ENCODE data around the gene IGF2BP1. TPM values are rescaled to one million over a fixed set of nuclear protein-coding genes. Genes with fewer than 3 reads are reported as not detected.
"Not testable (repeated sequence)": the region's sequence is repeated elsewhere in the genome, so short reads cannot be mapped to it uniquely, and the experiment has no call there.

Gene IGF2BP1
- total RNA-seq, 5 donors from 2014 or later (not counting 1 experiment from before 2014, with no cell fraction given): 0.43 to 1.4 (median 0.61) TPM; not detected in 2

DNA sequence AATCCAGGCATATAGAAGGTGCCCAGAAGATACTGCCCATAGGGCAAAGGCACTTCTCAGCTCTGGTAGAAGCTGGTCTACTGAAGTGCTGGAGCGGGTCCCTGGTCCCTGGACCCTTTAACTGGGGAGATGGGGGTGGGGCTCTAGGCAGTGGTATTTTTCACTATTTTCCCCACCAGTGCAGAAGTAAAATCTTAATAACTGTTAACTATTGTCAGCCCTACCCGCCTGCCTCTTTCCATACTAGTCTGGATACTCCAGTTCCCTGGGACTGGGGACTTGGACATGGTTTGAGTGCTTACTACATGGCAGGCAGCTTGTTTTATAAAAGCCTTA lies 24.6 kb downstream of the IGF2BP1 start:
- Mint-ChIP-seq H3K27ac (no peak overlapping the region), H3K4me3 (no peak overlapping the region), H3K9me3 (no peaks in the 10 kb centered on the region), H3K4me1 (no peaks in the 10 kb centered on the region), H3K27me3 (peaks cover 11 to 13% of the 10 kb centered on the region in 2 donors), H3K36me3 (no peaks in the 10 kb centered on the region)
- ChIA-PET CTCF (interaction anchor here in 1 of 2 donors (0.7 kb wide), 1 partner anchor 211 kb away, joined by 3 read pairs; no protein-coding TSS in a partner anchor), POLR2A (no interaction called here)
- H3K4me1 ChIP-seq (ENCODE audit: control insufficient read depth in 1 of 2, extremely low read depth in 1 of 2, insufficient read depth in 2 of 2, low read length in 2 of 2): no peaks in the 10 kb centered on the region
- WGBS (ENCODE audit: insufficient coverage): no CpG with 5 or more reads among the region's 2 CpGs
- peaks cover 0 to 30% of the 10 kb centered on the region in 2 experiments for H3K27me3 ChIP-seq (replicated peaks in 1 of 2; ENCODE audit: control insufficient read depth in 2 of 2, extremely low read depth in 1 of 2, insufficient read depth in 2 of 2, low read length in 1 of 2)
- no peak for DNase-seq
- no peak overlapping the region for H3K27ac ChIP-seq (ENCODE audit: low read length)
- H3K4me3 ChIP-seq (ENCODE audit: control insufficient read depth in 1 of 2, extremely low read depth in 1 of 2, low read length in 1 of 2): no peak overlapping the region
- H3K36me3 ChIP-seq (ENCODE audit: control insufficient read depth in 2 of 2, extremely low read depth in 1 of 2, insufficient read depth in 1 of 2, low read length in 1 of 2): no peaks in the 10 kb centered on the region
- no peaks in the 10 kb centered on the region for H3K9me3 ChIP-seq
- no peak for ATAC-seq (replicated peaks in 1 of 4)

GRCh38 chr17:49022391-49022941 lies 25.3 kb downstream of the IGF2BP1 start:
- H3K27ac Mint-ChIP-seq: no peak overlapping the region
- H3K27ac ChIP-seq (ENCODE audit: low read length): no peak overlapping the region
- no peaks in the 10 kb centered on the region for H3K36me3 Mint-ChIP-seq
- H3K9me3 ChIP-seq: no peaks in the 10 kb centered on the region
- H3K36me3 ChIP-seq (ENCODE audit: control insufficient read depth in 2 of 2, extremely low read depth in 1 of 2, insufficient read depth in 1 of 2, low read length in 1 of 2): no peaks in the 10 kb centered on the region
- H3K27me3 ChIP-seq (replicated peaks in 1 of 2; ENCODE audit: control insufficient read depth in 2 of 2, extremely low read depth in 1 of 2, insufficient read depth in 2 of 2, low read length in 1 of 2): peaks cover 0 to 26% of the 10 kb centered on the region in 2 experiments
- CTCF ChIA-PET: no interaction called here
- no peaks in the 10 kb centered on the region for H3K4me1 ChIP-seq (ENCODE audit: control insufficient read depth in 1 of 2, extremely low read depth in 1 of 2, insufficient read depth in 2 of 2, low read length in 2 of 2)
- peaks cover 6 to 8% of the 10 kb centered on the region in 2 donors for H3K27me3 Mint-ChIP-seq
- H3K4me3 Mint-ChIP-seq: no peak overlapping the region
- 86% methylated on average over 4 of the region's 6 CpGs for WGBS (ENCODE audit: insufficient coverage)
- no peak for ATAC-seq (replicated peaks in 1 of 4)
- DNase-seq: no peak
- H3K4me3 ChIP-seq (ENCODE audit: control insufficient read depth in 1 of 2, extremely low read depth in 1 of 2, low read length in 1 of 2): no peak overlapping the region
- H3K9me3 Mint-ChIP-seq: no peaks in the 10 kb centered on the region
- POLR2A ChIA-PET: no interaction called here
- H3K4me1 Mint-ChIP-seq: no peaks in the 10 kb centered on the region

GRCh38 chr17:49024523-49024922 lies 27.3 kb downstream of the IGF2BP1 start:
- H3K27me3 Mint-ChIP-seq: peaks cover 2 to 8% of the 10 kb centered on the region in 2 donors
- no peaks in the 10 kb centered on the region for H3K4me1 Mint-ChIP-seq
- Histone ChIP-seq H3K4me1 (ENCODE audit: control insufficient read depth in 1 of 2, extremely low read depth in 1 of 2, insufficient read depth in 2 of 2, low read length in 2 of 2) (no peaks in the 10 kb centered on the region), H3K27me3 (replicated peaks in 1 of 2; ENCODE audit: control insufficient read depth in 2 of 2, extremely low read depth in 1 of 2, insufficient read depth in 2 of 2, low read length in 1 of 2) (peaks cover 0 to 17% of the 10 kb centered on the region in 2 experiments), H3K9me3 (no peaks in the 10 kb centered on the region), H3K27ac (ENCODE audit: low read length) (no peak overlapping the region), H3K36me3 (ENCODE audit: control insufficient read depth in 2 of 2, extremely low read depth in 1 of 2, insufficient read depth in 1 of 2, low read length in 1 of 2) (no peaks in the 10 kb centered on the region), H3K4me3 (ENCODE audit: control insufficient read depth in 1 of 2, extremely low read depth in 1 of 2, low read length in 1 of 2) (no peak overlapping the region)
- H3K36me3 Mint-ChIP-seq: no peaks in the 10 kb centered on the region
- no peak for ATAC-seq (replicated peaks in 1 of 4)
- H3K9me3 Mint-ChIP-seq: no peaks in the 10 kb centered on the region
- ChIA-PET CTCF (interaction anchor here (0.7 to 1.0 kb wide), 2 partner anchors 80 to 298 kb away, joined by 3 to 6 read pairs; partner anchors contain the start of gene SNF8 (in 1 of the 2)), POLR2A (no interaction called here)
- no peak overlapping the region for H3K27ac Mint-ChIP-seq
- WGBS (ENCODE audit: insufficient coverage): 100% methylated on average over 1 of the region's 3 CpGs
- H3K4me3 Mint-ChIP-seq: no peak overlapping the region
- no peak for DNase-seq

- DNase-seq; H3K36me3 ChIP-seq (ENCODE audit: control insufficient read depth in 2 of 2, extremely low read depth in 1 of 2, insufficient read depth in 1 of 2, low read length in 1 of 2); POLR2A ChIA-PET; H3K4me3 Mint-ChIP-seq; H3K27me3 Mint-ChIP-seq; H3K4me1 Mint-ChIP-seq; H3K27ac Mint-ChIP-seq; H3K4me3 ChIP-seq (ENCODE audit: control insufficient read depth in 1 of 2, extremely low read depth in 1 of 2, low read length in 1 of 2); CTCF ChIA-PET; H3K4me1 ChIP-seq (ENCODE audit: control insufficient read depth in 1 of 2, extremely low read depth in 1 of 2, insufficient read depth in 2 of 2, low read length in 2 of 2); H3K9me3 Mint-ChIP-seq; H3K36me3 Mint-ChIP-seq; ATAC-seq (replicated peaks in 1 of 4); H3K9me3 ChIP-seq; H3K27ac ChIP-seq (ENCODE audit: low read length): not testable (repeated sequence)
- peaks cover 0 to 20% of the 10 kb centered on the region in 2 experiments for H3K27me3 ChIP-seq (replicated peaks in 1 of 2; ENCODE audit: control insufficient read depth in 2 of 2, extremely low read depth in 1 of 2, insufficient read depth in 2 of 2, low read length in 1 of 2)
- 89% methylated on average over 2 of the region's 4 CpGs for WGBS (ENCODE audit: insufficient coverage)
These were observed 29.3 kb downstream of the IGF2BP1 start for GRCh38 chr17:49026447-49026846.

DNA sequence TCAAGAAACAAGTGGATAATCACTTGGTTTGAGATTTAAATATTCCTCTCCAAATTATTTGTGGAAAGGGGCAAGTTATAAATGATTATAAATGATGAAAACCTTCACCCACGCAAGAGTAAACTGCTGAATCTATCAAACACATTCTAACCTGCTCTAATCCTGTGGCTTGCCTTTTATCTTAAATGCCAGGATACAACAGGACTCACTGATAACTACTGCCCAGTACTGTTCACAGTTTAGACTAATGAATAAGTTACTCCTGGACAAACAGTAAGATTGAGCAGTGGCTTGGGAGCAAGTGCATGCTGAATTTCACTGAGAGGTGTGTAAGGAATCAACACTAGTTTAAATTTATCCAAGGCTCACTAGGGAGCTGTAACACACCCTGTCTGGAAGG lies 31.1 kb downstream of the IGF2BP1 start:
- Mint-ChIP-seq H3K36me3 (no peaks in the 10 kb centered on the region), H3K27ac (no peak overlapping the region), H3K9me3 (no peaks in the 10 kb centered on the region), H3K4me3 (no peak overlapping the region), H3K4me1 (peaks cover 0 to 5% (median 0%) of the 10 kb centered on the region in 3 donors), H3K27me3 (peaks cover 7 to 9% of the 10 kb centered on the region in 2 donors)
- H3K27me3 ChIP-seq (replicated peaks in 1 of 2; ENCODE audit: control insufficient read depth in 2 of 2, extremely low read depth in 1 of 2, insufficient read depth in 2 of 2, low read length in 1 of 2): peaks cover 0 to 26% of the 10 kb centered on the region in 2 experiments
- DNase-seq: no peak
- no peak for ATAC-seq (replicated peaks in 1 of 4)
- CTCF ChIA-PET: interaction anchor here in 1 of 2 donors (0.7 kb wide), 1 partner anchor 1410 kb away, joined by 6 read pairs; no protein-coding TSS in a partner anchor
- H3K36me3 ChIP-seq (ENCODE audit: control insufficient read depth in 2 of 2, extremely low read depth in 1 of 2, insufficient read depth in 1 of 2, low read length in 1 of 2): no peaks in the 10 kb centered on the region
- H3K4me3 ChIP-seq (ENCODE audit: control insufficient read depth in 1 of 2, extremely low read depth in 1 of 2, low read length in 1 of 2): no peak overlapping the region
- POLR2A ChIA-PET: no interaction called here
- H3K27ac ChIP-seq (ENCODE audit: low read length): no peak overlapping the region
- H3K9me3 ChIP-seq: no peaks in the 10 kb centered on the region
- whole genome bisulfite sequencing (ENCODE audit: insufficient coverage): no CpG with 5 or more reads among the region's 1 CpG
- H3K4me1 ChIP-seq (ENCODE audit: control insufficient read depth in 1 of 2, extremely low read depth in 1 of 2, insufficient read depth in 2 of 2, low read length in 2 of 2): no peaks in the 10 kb centered on the region

DNA sequence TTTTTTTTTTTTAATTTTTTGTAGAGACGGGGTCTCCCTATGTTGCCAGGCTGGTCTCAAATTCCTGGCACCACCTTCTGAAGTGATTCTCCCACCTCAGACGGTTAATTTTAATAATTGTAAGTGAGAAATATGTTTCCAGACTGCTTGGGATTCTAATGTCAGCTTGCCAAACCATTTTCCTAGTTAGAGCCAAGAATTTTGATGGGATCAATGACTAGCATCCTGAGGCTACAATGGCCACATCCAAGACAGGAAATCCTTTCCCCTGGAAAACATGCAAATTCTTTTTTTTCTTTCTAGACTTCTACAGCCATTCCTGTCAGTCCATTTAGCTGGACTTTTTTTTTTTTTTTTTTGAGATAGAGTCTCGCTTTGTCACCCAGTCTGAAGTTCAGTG lies 32.6 kb downstream of the IGF2BP1 start:
- Histone ChIP-seq H3K9me3 (no peaks in the 10 kb centered on the region), H3K4me3 (ENCODE audit: control insufficient read depth in 1 of 2, extremely low read depth in 1 of 2, low read length in 1 of 2) (no peak overlapping the region), H3K27me3 (replicated peaks in 1 of 2; ENCODE audit: control insufficient read depth in 2 of 2, extremely low read depth in 1 of 2, insufficient read depth in 2 of 2, low read length in 1 of 2) (peaks cover 0 to 36% of the 10 kb centered on the region in 2 experiments), H3K36me3 (ENCODE audit: control insufficient read depth in 2 of 2, extremely low read depth in 1 of 2, insufficient read depth in 1 of 2, low read length in 1 of 2) (no peaks in the 10 kb centered on the region), H3K4me1 (ENCODE audit: control insufficient read depth in 1 of 2, extremely low read depth in 1 of 2, insufficient read depth in 2 of 2, low read length in 2 of 2) (no peaks in the 10 kb centered on the region), H3K27ac (ENCODE audit: low read length) (no peak overlapping the region)
- no peak overlapping the region for H3K27ac Mint-ChIP-seq
- peaks cover 0 to 5% (median 0%) of the 10 kb centered on the region in 3 donors for H3K4me1 Mint-ChIP-seq
- ATAC-seq (replicated peaks in 1 of 4) (no peak), DNase-seq (no peak)
- ChIA-PET CTCF (interaction anchor here (0.6 to 1.2 kb wide), 7 partner anchors 145 to 598 kb away, joined by 3 to 6 read pairs (median 3); no protein-coding TSS in a partner anchor), POLR2A (no interaction called here)
- H3K27me3 Mint-ChIP-seq: peaks cover 7 to 10% of the 10 kb centered on the region in 2 donors
- H3K9me3 Mint-ChIP-seq: no peaks in the 10 kb centered on the region
- H3K4me3 Mint-ChIP-seq: no peak overlapping the region
- no peaks in the 10 kb centered on the region for H3K36me3 Mint-ChIP-seq
- WGBS (ENCODE audit: insufficient coverage): no CpG with 5 or more reads among the region's 3 CpGs
